GM12872 (cell line): ENCODE measurements around the gene SORCS1.
A peak's percentile ranks its signal among the peaks of the same experiment; 100 is the strongest.

Experiments
- CTCF ChIP-seq: IDR thresholded peaks from 3 replicates; pipeline ENCODE4 v1.5.1; 2011; ENCODE audit warnings: low read depth, mild to moderate bottlenecking, low read length, moderate library complexity; ENCODE audit not compliant: insufficient read depth

SORCS1 gene

GRCh38 chr10:106795619-106796018 is 368.9 kb downstream of the SORCS1 start:
- TF ChIP-seq CTCF: peak; percentile 79

GRCh38 chr10:106793617-106794016 is 370.9 kb downstream of the SORCS1 start:
- no peak for TF ChIP-seq CTCF

GRCh38 chr10:106789623-106790022 is 374.9 kb downstream of the SORCS1 start:
- no peak for TF ChIP-seq CTCF

GRCh38 chr10:106788982-106789381 is 375.5 kb downstream of the SORCS1 start:
- no peak for TF ChIP-seq CTCF

GRCh38 chr10:106785528-106785927 is 379.0 kb downstream of the SORCS1 start:
- TF ChIP-seq CTCF: no peak

GRCh38 chr10:106780632-106781031 is 383.9 kb downstream of the SORCS1 start:
- no peak for TF ChIP-seq CTCF

- no peak for TF ChIP-seq CTCF
Observed at GRCh38 chr10:106777841-106778240, 386.7 kb downstream of the SORCS1 start.

- no peak for TF ChIP-seq CTCF
Observed at GRCh38 chr10:106775127-106775526, 389.4 kb downstream of the SORCS1 start.
